HUES64 (cell line): ENCODE data around the gene PRR22.

Experiments used
- H3K27ac ChIP-seq: 2 replicates; pipeline ENCODE4 v1.7.0; 2013; ENCODE audit warnings: low read depth, low read length, inconsistent platforms
- H3K27me3 ChIP-seq: 2 replicates; pipeline ENCODE4 v1.6.1; 2013; ENCODE audit warnings: mild to moderate bottlenecking, low read length; ENCODE audit not compliant: insufficient read depth
- H3K36me3 ChIP-seq: 2 replicates; pipeline ENCODE4 v1.6.1; 2013; ENCODE audit warnings: mild to moderate bottlenecking, low read length; ENCODE audit not compliant: insufficient read depth
- H3K4me1 ChIP-seq: 2 replicates; pipeline ENCODE4 v1.6.1; 2013; ENCODE audit warnings: mild to moderate bottlenecking, low read length, moderate library complexity; ENCODE audit not compliant: insufficient read depth
- H3K4me3 ChIP-seq: 2 replicates; pipeline ENCODE4 v1.5.1; 2013; ENCODE audit warnings: mild to moderate bottlenecking, low read length, moderate library complexity
- H3K9ac ChIP-seq: 2 replicates; pipeline ENCODE4 v1.6.1; 2013; ENCODE audit warnings: mild to moderate bottlenecking, low read depth, low read length
- H3K9me3 ChIP-seq: 2 replicates; pipeline ENCODE4 v1.6.1; 2013; ENCODE audit warnings: low read depth, low read length; ENCODE audit not compliant: insufficient read depth
- WGBS: fragments of 150-250, 120-280 bp; methylation state at CpG from one replicate; pipeline ENCODE4 v1.1.7; 2013; ENCODE audit warnings: missing lambda C conversion rate; 5-methylcytosine and 5-hydroxymethylcytosine counted together

The PRR22 gene

DNA sequence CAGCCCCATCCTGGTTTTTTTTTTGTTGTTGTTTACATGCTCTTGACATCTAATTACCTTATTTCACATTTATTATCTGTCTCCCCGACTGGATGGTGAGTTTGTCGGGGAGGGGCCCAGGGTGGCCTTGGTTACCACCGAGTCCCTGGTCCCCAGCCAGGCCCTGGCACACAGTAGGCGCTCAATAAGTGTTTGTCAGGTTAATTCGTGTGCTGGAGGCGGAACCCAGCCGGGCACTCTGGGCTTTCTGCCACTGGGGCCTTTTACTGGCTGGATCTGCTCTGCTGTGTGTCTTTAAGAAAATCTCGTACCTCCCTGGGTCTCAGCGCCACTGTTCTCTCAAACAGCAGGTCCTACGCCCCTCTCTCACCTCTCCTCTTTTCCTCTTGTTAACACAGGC, 24.9 kb upstream of the PRR22 start:
- Histone ChIP-seq H3K4me1 (no peaks in the 10 kb centered on the region), H3K9me3 (no peaks in the 10 kb centered on the region), H3K36me3 (no peaks in the 10 kb centered on the region), H3K27me3 (peaks cover 8% of the 10 kb centered on the region), H3K27ac (no peak overlapping the region), H3K9ac (no peak overlapping the region), H3K4me3 (no peak overlapping the region)
- WGBS, result 92% methylated on average over 10 of the region's 10 CpGs

GRCh38 chr19:5809053-5809452, 24.5 kb upstream of the PRR22 start:
- Histone ChIP-seq H3K9ac (no peak overlapping the region), H3K9me3 (no peaks in the 10 kb centered on the region), H3K4me1 (no peaks in the 10 kb centered on the region), H3K27ac (no peak overlapping the region), H3K4me3 (no peak overlapping the region), H3K36me3 (no peaks in the 10 kb centered on the region), H3K27me3 (peaks cover 9% of the 10 kb centered on the region)
- 97% methylated on average over 9 of the region's 9 CpGs for WGBS

GRCh38 chr19:5808120-5808816, 23.7 kb upstream of the PRR22 start:
- Histone ChIP-seq H3K9ac (no peak overlapping the region), H3K27ac (no peak overlapping the region), H3K4me1 (no peaks in the 10 kb centered on the region), H3K27me3 (peaks cover 15% of the 10 kb centered on the region), H3K4me3 (no peak overlapping the region), H3K9me3 (no peaks in the 10 kb centered on the region), H3K36me3 (no peaks in the 10 kb centered on the region)
- WGBS, result 94% methylated on average over 20 of the region's 21 CpGs

DNA sequence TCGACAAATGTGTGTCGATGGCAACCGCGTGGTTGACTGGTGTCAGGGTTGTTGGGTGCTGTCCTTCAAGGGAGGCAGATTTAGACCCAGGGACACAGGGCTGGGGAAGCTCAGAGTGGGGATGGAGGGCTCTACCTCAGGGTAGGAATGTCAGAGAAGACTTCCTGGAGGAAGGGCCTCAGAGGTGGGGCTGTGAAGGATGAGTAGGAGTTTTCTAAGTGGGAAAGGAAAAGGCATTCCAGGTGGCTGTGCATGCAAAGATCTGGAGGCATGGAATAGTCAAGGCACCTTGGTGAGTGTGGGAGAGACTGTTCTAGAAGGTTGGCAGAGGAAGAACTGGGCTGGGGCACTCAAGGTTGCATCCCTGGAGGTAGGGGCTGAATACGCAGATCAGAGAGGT, 22.4 kb upstream of the PRR22 start:
- Histone ChIP-seq H3K27me3 (peaks cover 17% of the 10 kb centered on the region), H3K4me3 (no peak overlapping the region), H3K27ac (no peak overlapping the region), H3K4me1 (no peaks in the 10 kb centered on the region), H3K9me3 (no peaks in the 10 kb centered on the region), H3K36me3 (no peaks in the 10 kb centered on the region), H3K9ac (no peak overlapping the region)
- 88% methylated on average over 5 of the region's 5 CpGs for WGBS

- Histone ChIP-seq H3K9me3 (no peaks in the 10 kb centered on the region), H3K4me1 (no peaks in the 10 kb centered on the region), H3K9ac (no peak overlapping the region), H3K36me3 (no peaks in the 10 kb centered on the region), H3K27ac (no peak overlapping the region), H3K27me3 (peaks cover 17% of the 10 kb centered on the region), H3K4me3 (peak overlapping the region; percentile 50)
- WGBS, result 26% methylated on average over 6 of the region's 6 CpGs
These were observed 21.6 kb upstream of the PRR22 start for GRCh38 chr19:5806133-5806489.

DNA sequence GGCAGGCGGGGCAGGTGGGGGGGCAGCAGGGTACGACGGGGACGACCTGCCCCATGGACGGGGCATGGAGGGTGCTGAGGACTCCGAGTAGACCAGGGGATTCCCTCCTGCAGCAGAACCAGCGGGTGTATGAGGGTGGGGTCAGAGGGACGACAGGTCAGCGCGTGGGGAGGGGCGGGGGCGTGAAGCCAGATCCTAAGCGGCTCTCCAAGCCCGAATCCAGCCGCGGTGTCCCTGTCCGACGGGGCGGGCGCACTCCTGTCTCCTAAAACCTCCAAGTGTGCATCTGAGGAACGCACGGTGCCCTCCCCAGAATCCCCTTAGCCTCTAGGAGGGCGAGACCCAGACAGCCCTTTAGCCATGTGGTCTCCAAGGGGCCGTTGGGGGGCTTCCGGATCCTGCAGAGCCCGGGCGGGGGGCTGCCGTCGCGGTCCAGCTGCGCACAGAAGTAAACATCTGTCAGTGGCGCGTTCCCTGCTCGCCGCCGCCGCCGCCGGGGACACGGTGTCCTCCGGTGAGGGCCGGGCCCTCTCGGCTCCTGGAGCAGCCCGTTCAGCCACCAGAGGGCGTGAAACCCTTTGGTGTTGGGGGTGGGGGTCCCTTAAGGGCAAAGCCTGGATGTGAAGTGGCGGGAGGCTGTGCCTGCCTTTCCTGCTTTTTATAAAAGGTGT, 21.1 kb upstream of the PRR22 start:
- WGBS, result 2% methylated on average over 46 of the region's 46 CpGs
- Histone ChIP-seq H3K27ac (no peak overlapping the region), H3K4me1 (no peaks in the 10 kb centered on the region), H3K27me3 (peaks cover 17% of the 10 kb centered on the region), H3K36me3 (no peaks in the 10 kb centered on the region), H3K9ac (no peak overlapping the region), H3K9me3 (no peaks in the 10 kb centered on the region), H3K4me3 (peak overlapping the region; percentile 50)

DNA sequence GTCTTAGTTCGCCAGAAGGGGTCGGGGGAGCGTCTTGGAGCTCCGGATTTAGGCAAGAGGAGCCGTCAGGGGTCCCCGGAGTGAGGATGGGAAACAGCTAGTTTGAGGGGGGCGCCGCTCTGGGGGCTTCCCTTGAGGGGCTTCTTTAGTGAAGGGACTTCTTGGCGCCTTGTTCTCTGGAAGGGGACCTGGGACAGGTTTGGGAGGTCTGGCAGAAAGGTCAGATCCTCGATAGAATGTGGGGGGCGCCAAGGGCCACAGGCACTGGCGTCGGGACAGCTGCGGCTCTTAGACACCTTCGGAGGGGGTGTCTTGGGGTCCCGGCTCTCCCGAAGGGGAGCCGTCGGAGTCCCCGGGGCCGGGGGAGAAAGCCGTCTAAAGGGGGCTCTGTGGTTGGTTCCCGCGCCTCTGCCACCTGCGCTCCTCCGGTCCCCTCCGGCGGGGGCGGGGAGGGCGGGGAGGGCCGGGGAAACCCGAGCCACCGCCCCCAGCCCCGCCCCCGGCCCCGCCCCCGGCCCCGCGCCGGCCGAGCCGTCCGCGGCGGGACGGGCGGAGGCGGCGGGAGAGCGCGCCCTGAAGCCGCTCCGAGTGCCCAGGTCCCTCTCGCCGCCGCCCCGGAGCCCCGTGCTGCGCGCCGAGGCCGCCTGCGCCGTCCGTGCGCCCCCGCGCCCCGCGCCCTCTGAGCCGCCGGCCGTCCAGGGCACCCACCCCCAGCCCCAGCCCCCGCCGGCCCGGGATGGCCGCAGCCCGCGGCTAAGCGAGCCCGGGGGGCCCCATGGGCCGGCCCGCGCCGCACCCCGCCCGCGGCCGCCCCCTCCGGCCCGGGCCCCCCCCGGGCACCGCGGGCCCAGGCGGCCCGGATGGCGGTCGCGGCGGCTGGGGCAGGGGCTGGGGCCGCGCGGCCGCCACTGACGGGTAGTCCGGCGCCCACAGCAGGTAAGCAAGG, 20.2 kb upstream of the PRR22 start, which contains the start of gene NRTN:
Gene NRTN, plus strand, starts transcription at position 552 of the 946 bp plus-strand sequence. CDS start 19,099 bp downstream, outside the sequence.
- peak within 1 kb of the TSS; percentile 50 for H3K4me3 ChIP-seq
- peaks cover 17% of the 10 kb centered on the region for H3K27me3 ChIP-seq
- no peaks in the 10 kb centered on the region for H3K4me1 ChIP-seq
- 3% methylated on average over 101 of the region's 107 CpGs for WGBS
- no peak within 1 kb of the TSS for H3K27ac ChIP-seq
- H3K9me3 ChIP-seq, result no peaks in the 10 kb centered on the region
- no peaks in the 10 kb centered on the region for H3K36me3 ChIP-seq
- H3K9ac ChIP-seq, result no peak within 1 kb of the TSS; the same call in 1 of the 2 replicates

GRCh38 chr19:5803752-5804515, 19.4 kb upstream of the PRR22 start:
- H3K9me3 ChIP-seq, result no peaks in the 10 kb centered on the region
- H3K4me3 ChIP-seq, result peak overlapping the region; percentile 45
- H3K27me3 ChIP-seq, result peaks cover 17% of the 10 kb centered on the region
- no peaks in the 10 kb centered on the region for H3K36me3 ChIP-seq
- H3K27ac ChIP-seq, result no peak overlapping the region
- peak overlapping the region; percentile 48 for H3K9ac ChIP-seq
- H3K4me1 ChIP-seq, result no peaks in the 10 kb centered on the region
- 5% methylated on average over 54 of the region's 54 CpGs for WGBS

- H3K9me3 ChIP-seq, result no peaks in the 10 kb centered on the region
- no peaks in the 10 kb centered on the region for H3K36me3 ChIP-seq
- no peaks in the 10 kb centered on the region for H3K4me1 ChIP-seq
- H3K4me3 ChIP-seq, result peak overlapping the region; percentile 41
- WGBS, result 20% methylated on average over 8 of the region's 8 CpGs
- peak overlapping the region; percentile 48 for H3K9ac ChIP-seq
- H3K27me3 ChIP-seq, result peaks cover 17% of the 10 kb centered on the region
- no peak overlapping the region for H3K27ac ChIP-seq
These were observed 18.9 kb upstream of the PRR22 start for GRCh38 chr19:5803441-5803751.

GRCh38 chr19:5801796-5802619, 17.5 kb upstream of the PRR22 start:
- Histone ChIP-seq H3K9ac (no peak overlapping the region), H3K27me3 (peaks cover 17% of the 10 kb centered on the region), H3K27ac (no peak overlapping the region), H3K4me3 (no peak overlapping the region), H3K4me1 (no peaks in the 10 kb centered on the region), H3K36me3 (no peaks in the 10 kb centered on the region), H3K9me3 (no peaks in the 10 kb centered on the region)
- 28% methylated on average over 32 of the region's 33 CpGs for WGBS
